Epithelial cell of proximal tubule (primary cell): Measurements from ENCODE around the gene PTPRN2. TPM values are rescaled to one million over a fixed set of nuclear protein-coding genes. Genes with fewer than 3 reads are reported as not detected.

Experiments
- DNase-seq: peaks from one replicate; pipeline ENCODE4 v3.0.0-alpha.2; 2011; ENCODE audit warnings: low read depth
- H3K4me3 ChIP-seq: 2 replicates; pipeline ENCODE4 v1.5.1; 2011; ENCODE audit warnings: low read depth, mild to moderate bottlenecking, low read length
- total RNA-seq: library from RNA; depleted of rRNA; stranded (reverse); fragments of >200 nt; gene quantifications from 2 replicates; pipeline ENCODE4 v1.2.3, GENCODE V29; 2015
- TF ChIP-seq, protein P1 (sequence below): conservative IDR thresholded peaks from 2 replicates; pipeline ENCODE4 v1.5.1; 2012; ENCODE audit warnings: low read depth, mild to moderate bottlenecking, low read length

The PTPRN2 gene
- total RNA-seq, 1 donor from 2014 or later = 2.8 TPM

DNA sequence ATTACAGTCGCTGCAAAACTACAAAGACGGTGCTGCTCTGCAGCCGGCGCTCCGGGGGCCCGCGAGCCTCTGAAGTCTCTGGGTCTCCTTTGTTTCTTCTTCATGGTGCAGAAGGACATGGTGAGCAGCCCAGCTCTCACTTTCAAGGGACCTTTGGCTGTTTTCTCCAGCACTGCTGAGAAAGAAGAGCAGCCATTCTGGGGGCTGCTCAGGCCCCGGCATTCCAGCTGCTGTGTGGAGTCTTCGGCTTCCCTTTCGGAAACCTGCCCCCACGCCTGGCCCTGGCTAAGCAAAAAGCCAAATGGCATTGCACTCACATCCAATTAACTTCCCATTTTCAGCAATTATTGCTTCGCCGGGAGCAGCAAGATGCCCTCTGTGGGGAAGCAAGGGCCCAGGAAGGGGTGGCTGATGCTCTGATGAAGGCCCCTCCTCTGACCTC, 555.7 kb downstream of the PTPRN2 start:
- TF ChIP-seq, protein P1, sequence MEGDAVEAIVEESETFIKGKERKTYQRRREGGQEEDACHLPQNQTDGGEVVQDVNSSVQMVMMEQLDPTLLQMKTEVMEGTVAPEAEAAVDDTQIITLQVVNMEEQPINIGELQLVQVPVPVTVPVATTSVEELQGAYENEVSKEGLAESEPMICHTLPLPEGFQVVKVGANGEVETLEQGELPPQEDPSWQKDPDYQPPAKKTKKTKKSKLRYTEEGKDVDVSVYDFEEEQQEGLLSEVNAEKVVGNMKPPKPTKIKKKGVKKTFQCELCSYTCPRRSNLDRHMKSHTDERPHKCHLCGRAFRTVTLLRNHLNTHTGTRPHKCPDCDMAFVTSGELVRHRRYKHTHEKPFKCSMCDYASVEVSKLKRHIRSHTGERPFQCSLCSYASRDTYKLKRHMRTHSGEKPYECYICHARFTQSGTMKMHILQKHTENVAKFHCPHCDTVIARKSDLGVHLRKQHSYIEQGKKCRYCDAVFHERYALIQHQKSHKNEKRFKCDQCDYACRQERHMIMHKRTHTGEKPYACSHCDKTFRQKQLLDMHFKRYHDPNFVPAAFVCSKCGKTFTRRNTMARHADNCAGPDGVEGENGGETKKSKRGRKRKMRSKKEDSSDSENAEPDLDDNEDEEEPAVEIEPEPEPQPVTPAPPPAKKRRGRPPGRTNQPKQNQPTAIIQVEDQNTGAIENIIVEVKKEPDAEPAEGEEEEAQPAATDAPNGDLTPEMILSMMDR = no peak
- DNase-seq = no peak
- H3K4me3 ChIP-seq = no peak overlapping the region

DNA sequence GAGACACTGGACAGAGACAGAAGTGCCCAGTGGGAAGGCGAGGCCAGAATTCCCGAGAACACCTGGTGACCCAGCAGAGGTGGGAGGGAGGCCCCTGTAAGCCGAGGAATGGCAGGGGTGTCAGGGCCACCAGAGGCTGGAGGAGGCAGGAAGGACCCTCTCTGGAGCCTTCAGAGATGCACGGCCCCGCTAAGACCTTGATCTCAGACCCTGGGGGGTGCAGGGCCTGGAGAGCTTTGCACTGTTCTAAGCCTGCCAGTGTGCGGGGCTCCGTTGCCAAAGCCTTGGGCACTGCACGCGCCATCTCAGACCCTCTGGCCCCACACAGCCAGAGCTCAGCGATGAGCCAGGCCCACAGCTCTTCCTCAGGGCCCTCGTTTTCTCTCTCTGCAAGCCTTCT, 557.1 kb downstream of the PTPRN2 start:
- no peak overlapping the region for H3K4me3 ChIP-seq
- DNase-seq = no peak
- TF ChIP-seq, protein P1 = no peak

DNA sequence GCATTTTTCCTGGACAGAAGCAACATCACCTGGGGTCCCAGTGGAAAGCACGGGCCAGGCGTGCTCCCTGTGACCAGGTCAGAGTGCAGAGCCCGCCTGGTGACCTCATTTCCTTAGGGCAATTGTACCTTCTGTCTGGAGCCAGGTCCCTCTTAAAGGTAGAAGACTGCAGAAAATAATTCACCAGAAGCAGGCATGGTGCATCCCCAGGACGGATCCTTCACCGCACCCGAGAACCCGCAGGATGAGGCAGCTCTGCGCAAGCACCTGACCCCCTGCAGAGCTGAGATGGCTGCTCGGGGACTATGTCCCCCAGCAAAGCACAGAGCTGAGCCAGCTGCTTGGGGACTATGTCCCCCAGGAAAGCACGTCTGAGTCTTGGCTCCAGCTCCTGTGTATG, 557.6 kb downstream of the PTPRN2 start:
- H3K4me3 ChIP-seq = no peak overlapping the region
- no peak for DNase-seq
- TF ChIP-seq, protein P1 = no peak

DNA sequence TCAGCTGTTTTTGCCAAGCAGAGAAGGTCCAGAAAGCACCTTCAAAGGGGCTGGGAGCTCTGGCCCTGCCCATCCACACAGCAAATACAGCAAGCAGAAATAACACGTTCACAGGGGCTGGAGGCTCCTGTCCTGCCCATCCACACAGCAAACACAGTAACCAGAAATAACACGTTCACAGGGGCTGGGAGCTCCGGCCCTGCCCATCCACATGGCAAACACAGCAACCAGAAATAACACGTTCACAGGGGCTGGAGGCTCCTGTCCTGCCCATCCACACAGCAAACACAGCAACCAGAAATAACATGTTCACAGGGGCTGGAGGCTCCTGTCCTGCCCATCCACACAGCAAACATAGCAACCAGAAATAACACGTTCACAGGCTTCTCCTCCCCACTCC, 558.1 kb downstream of the PTPRN2 start:
- DNase-seq = no peak
- H3K4me3 ChIP-seq = no peak overlapping the region
- TF ChIP-seq, protein P1 = no peak

DNA sequence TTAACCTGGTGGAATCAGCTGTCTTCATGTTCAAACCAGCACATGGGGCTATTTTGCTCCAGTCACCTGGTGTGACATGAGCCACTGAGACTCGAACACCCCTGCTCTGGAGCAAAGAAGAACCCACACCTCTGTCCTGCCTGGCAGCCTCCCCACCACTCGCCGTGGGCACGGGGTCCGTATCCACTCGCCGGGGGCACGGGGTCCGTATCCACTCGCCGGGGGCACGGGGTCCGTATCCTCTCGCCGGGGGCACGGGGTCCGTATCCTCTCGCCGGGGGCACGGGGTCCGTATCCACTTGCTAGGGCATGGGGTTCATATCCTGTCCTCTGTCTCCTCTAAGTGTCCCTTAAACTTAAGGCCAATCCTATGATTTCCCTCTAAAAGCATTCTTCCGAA, 558.7 kb downstream of the PTPRN2 start:
- no peak for DNase-seq
- no peak overlapping the region for H3K4me3 ChIP-seq
- TF ChIP-seq, protein P1 = no peak

DNA sequence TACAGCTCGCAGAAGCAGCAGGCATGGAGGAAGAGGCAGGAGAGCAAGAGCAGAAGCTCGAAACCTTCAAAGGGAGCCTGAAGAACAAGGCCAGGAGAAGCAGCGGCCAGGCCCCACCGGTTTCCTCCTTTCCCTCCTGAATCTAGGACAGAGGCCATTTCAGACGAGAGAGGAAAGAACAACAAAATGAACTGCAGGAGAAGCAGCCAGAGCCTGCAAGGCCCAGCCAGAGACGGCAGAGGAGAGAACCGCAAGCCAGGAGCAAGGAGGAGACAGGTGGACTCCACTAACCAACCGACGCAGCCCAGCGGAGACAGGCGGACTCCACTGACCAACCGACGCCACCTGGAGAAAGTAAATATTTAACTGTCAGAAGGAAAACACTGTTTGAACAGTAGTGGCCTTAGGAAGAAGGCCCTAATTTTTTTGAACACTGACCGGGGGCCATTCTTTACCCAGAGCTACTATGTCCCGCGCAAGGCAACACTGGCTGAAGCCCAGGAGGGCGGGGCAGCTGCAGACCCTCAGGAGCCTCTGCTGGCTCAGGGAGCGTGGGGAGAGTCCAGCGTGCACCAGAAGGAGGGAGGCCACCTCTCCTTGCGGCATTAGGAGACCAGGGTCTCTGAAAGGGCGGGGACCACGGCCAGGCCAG, 559.2 kb downstream of the PTPRN2 start:
- TF ChIP-seq, protein P1 = no peak
- DNase-seq = no peak
- no peak overlapping the region for H3K4me3 ChIP-seq

- H3K4me3 ChIP-seq = no peak overlapping the region
- TF ChIP-seq, protein P1 = no peak
Observed at GRCh38 chr7:158027646-158028045, 560.0 kb downstream of the PTPRN2 start.

More at GRCh38 chr7:158027646-158028045, 560.0 kb downstream of the PTPRN2 start:
- no peak for DNase-seq
